Left cardiac atrium (tissue), 4 donors: Measurements from ENCODE around the gene HEBP2. TPM values are rescaled to one million over a fixed set of nuclear protein-coding genes. Genes with fewer than 3 reads are reported as not detected.
"Not testable (repeated sequence)": the region's sequence is repeated elsewhere in the genome, so short reads cannot be mapped to it uniquely, and the experiment has no call there.

Experiments
- ATAC-seq, 2 donors: fragments of 200-7000 bp; cut with Tn5 transposase; one replicate each; pipeline ENCODE4 v1.9.1; 2020; ENCODE audit warnings: mild to moderate bottlenecking in 2 of 2, moderate library complexity in 2 of 2
- DNase-seq: peaks from one replicate; pipeline ENCODE4 v3.0.0-alpha.2; 2020
- intact Hi-C, 2 donors: fragments of 100-400 bp; cut with DNase I; formaldehyde crosslinking; loops; one replicate each; pipeline versions ENCODE4 v1.14.1 to v1.15.1; 2022 to 2023
- total RNA-seq, 2 donors: library from RNA; stranded (reverse); fragmentation: NEBNext Ultra II Directional; extraction: Animal tissue kit (Norgen Biotek cat#: 25700); gene quantifications; one replicate each; pipeline ENCODE4 v1.2.1, GENCODE V29; 2021
- donor health status: DM: no; HTN: yes; CAD: no.
- donor health status: DM: no; HTN: yes; CAD: no; lungs with severe emphysema.
- donor health status: DM: yes; HTN: yes; CAD: no.
- donor health status: Dilated cardiomyopathy.

The HEBP2 gene
- total RNA-seq, 2 donors from 2014 or later, result 84.9 to 111 TPM

DNA sequence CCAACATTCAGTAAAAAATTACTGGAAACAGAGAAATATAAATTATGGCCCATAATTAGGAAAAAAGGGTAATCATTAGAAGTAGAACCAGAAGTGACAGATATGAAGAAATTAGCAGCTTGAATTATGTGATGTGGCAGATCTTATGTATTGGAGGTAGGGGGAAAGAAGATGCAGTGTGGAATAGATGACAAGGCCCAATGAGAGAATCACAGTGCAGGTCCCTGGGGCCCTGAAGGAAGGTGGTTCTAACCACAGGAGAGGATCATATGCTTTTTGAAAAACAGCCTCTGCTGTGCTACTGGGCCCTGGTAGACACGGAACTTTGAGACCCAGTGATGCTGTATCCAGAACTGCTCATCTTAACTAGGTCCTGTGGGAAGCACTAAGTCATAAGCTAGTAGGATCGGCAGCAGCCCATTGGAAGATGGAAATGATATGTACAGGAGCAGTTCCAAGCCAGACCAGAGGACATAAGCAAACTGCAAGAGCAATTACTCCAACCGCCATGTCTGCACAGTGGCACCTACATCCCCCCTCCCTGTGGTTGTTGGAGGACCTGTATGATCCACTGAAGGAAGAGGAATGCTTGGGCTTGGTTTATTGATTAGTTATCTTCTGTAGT lies 14.2 kb downstream of the HEBP2 start:
- DNase-seq (no peak), ATAC-seq (no peak)
- intact Hi-C loops, result no loop called here

DNA sequence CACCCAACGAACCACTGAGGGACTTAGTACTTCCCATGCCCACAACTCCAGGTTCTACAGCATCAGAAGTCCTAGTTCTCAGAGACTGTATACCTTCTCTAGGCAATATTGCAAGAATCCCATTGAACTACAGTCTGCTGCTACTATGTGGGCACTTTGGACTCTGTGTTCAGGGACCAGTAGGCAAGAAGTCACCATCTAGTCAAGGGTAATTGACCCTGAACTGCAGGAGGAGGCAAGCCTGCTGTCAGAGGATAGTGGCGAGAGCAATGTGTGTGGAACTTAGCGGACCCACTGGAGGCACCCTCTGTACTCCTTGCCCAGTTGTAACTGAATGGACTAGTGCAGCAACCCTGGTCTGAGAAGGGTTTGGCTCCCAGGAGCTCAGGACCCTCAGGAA lies 15.7 kb downstream of the HEBP2 start:
- intact Hi-C loops, result loop anchor here in 1 of 2 donors (10.0 kb wide), 1 partner anchor 95 kb away; no protein-coding TSS in a partner anchor
- DNase-seq, result no peak
- ATAC-seq, result no peak

DNA sequence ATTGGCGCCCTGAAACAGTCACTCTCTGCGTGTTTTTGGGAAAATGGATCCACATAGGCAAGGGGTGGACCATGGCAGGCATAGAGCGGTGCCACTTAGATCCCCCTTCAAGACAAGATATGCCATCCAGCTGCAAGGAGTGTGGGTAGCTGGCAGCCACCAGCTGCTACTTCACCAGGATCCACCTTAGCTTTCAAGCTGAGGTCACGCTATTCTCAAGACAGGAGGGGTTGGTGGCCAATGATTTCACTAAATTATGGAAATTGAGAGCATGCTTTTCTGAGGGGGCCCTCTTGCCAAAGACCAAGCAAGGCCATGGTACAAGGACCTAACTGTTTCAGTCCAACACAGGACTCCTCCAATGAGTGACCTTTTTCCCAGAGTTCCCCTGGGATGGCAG lies 16.3 kb downstream of the HEBP2 start:
- intact Hi-C loops, result loop anchor here in 1 of 2 donors (10.0 kb wide), 1 partner anchor 94 kb away; no protein-coding TSS in a partner anchor
- ATAC-seq (no peak), DNase-seq (no peak)

DNA sequence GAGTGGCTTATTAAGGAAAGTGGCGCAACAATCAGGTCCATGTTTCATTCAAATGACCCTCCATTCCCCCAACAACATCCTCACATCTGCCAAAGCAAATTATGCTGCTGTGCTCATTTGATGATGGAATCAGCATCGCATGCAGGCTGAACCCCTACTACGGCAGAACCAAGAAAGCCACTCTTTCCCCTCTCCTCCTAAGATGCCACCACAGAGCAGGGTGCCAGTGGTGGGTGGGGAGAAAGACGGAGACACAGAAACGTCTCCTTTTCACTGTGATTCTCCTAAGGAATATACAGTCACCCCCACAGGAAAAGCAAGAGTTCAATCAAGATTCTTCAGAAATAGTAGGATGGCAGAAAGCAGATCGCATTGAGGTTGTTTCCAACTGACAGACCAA lies 17.1 kb downstream of the HEBP2 start:
- intact Hi-C loops, result loop anchor here in 1 of 2 donors (10.0 kb wide), 1 partner anchor 94 kb away; no protein-coding TSS in a partner anchor
- no peak for DNase-seq
- no peak for ATAC-seq

DNA sequence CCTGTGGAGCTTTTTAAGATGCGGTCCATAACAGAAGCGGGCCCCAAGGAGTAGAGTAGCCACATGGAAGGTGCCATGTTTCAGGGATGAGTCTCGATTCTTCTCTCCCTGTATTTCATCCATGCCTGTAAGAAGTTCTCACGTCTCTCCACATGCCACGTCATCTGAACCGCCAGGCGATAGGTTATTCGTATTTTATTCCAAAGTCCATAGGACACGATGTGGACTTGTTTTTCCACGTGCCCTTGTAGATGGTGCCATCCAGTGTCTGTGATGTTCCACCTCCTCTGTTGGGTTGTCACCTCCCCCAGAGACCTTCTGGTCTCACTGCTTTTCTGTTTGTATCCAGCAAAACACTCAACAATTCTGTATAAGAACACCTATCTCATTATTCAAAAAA lies 17.6 kb downstream of the HEBP2 start:
- no peak for DNase-seq
- intact Hi-C loops, result loop anchor here in 1 of 2 donors (10.0 kb wide), 1 partner anchor 93 kb away; no protein-coding TSS in a partner anchor
- no peak for ATAC-seq

DNA sequence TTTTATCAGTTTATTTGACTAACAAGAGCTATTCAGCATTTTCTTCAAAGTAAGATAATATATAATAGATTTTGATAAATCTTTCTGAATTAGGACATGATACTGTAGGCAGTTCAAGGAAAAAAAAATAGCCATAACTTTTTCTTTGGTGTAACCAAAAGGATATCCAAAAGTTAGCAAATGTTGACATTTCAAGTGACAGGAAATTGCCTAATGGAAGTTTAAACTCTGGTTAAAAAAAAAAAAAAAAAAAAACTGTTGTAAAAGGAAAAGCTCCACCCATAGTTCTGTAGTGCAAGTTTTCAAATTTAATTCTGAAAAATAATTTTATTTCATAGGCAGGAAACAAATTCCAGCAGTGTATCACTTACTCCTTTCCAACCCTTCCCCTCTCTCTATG lies 18.8 kb downstream of the HEBP2 start:
- DNase-seq (no peak), ATAC-seq (no peak)
- intact Hi-C loops, result loop anchor here in 1 of 2 donors (10.0 kb wide), 1 partner anchor 92 kb away; no protein-coding TSS in a partner anchor

DNA sequence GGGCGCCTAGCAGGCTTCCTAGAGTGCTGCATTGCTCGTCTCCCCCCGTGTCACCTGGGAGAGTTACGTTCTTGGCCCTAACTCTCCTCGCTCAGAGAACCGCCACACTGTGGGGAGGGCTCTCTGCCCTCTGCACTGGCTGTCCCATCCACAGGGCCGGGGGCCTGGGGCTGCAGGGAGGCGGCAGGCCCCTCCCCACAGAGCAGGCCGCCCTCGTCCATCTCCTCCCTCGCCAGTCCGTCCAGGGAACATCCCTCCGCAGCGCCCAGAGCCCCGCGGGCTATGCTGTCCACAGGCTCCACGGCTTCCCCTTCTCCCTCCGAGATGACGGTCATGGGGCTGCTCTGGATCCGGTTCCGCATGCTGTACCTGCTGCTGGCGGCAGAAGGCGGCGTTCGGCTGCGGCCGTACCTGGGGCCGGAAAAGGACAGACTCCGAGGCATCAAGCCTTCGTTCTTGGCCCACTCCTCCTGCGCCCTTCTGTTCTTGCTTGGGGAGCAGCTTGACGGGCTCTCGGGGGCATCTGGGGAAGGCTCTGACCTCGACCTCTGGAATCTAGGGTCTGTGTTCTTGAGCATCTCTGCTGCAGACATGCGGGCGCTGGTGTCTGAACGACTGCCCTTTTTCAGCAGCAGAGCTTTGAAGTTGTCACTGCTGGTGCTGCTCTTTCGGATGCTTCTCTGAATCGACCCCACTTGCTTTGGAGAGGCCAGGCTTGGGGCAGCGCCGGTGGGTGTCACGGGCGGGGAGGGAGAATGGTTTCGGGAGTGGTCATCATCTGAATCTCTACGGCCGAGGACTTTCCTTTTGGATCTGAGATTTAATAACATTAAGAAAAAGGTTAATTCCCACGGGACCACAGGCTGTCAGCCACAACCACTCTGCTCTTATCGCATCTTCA lies 20.2 kb downstream of the HEBP2 start:
- ATAC-seq (no peak), DNase-seq (no peak)
- intact Hi-C loops, result loop anchor here in 1 of 2 donors (10.0 kb wide), 1 partner anchor 91 kb away; no protein-coding TSS in a partner anchor

DNA sequence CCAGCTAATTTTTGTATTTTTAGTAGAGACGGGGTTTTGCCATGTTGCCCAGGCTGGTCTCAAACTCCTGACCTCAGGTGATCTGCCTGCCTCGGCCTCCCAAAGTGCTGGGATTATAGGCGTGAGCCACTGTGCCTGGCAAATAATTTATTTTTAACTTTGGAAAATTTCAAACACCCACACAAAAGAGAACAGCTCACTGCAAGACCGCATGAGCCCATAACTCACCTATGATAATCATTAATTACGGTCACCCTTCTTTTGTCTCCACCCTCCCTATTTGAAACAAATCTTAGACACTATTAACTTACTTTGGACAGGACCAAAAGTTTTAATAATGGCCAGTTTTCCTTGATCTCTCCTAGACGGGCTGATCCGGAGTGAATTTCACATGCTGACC lies 21.2 kb downstream of the HEBP2 start:
- not testable (repeated sequence) for DNase-seq, ATAC-seq
- intact Hi-C loops, result loop anchor here (5.0 to 10.0 kb wide), 3 partner anchors 82 to 342 kb away; no protein-coding TSS in a partner anchor

DNA sequence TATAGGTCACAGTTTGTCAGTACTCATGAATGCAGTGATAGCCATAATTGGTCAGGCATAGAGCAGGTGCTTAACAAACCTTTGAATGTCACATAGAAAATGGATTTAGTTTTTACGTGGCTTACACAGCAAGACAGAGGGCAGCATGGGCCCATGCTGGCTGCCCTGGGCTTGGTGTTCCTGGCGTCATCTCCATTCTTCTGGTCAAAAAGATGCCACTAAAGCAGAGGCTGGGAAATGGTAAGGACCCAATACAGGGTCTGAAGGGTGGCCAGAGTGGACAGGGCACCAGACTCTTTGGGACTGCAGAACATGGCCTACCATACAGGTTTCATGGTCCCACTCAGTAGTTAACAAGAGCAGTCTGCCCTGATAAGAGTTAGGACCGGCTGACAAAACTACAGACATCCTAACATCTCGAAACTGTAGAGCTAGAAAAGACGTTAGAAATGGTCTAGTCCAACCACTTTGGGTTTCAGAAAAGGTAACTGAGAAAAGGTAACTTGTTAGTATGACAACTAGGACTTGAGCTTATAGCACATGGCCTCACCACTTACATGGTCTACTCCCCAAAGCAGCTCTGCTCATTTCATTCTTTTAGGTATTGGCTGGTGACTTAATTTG lies 22.6 kb downstream of the HEBP2 start:
- no peak for DNase-seq
- intact Hi-C loops, result loop anchor here (5.0 to 10.0 kb wide), 3 partner anchors 81 to 341 kb away; no protein-coding TSS in a partner anchor
- ATAC-seq, result no peak

DNA sequence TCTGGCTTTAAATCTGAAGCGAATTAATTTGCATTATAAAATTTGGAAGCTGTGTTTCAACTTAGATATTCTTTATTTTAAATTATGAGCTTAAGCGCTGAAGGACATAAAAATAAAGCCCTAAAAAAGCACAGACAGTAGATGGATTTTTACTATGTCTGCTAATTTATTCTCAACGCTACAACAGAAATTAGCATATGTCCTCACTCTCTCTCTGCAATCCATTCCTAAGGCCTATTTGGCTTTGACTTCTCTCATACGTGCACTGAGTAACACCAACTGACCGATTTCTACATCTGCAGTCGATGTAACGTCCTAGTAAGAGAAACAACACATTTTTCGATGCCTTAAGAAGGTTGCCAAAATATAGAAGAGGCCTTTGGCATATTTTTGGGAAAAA lies 23.7 kb downstream of the HEBP2 start:
- intact Hi-C loops, result loop anchor here (5.0 to 10.0 kb wide), 3 partner anchors 80 to 340 kb away; no protein-coding TSS in a partner anchor
- DNase-seq (no peak), ATAC-seq (no peak)

DNA sequence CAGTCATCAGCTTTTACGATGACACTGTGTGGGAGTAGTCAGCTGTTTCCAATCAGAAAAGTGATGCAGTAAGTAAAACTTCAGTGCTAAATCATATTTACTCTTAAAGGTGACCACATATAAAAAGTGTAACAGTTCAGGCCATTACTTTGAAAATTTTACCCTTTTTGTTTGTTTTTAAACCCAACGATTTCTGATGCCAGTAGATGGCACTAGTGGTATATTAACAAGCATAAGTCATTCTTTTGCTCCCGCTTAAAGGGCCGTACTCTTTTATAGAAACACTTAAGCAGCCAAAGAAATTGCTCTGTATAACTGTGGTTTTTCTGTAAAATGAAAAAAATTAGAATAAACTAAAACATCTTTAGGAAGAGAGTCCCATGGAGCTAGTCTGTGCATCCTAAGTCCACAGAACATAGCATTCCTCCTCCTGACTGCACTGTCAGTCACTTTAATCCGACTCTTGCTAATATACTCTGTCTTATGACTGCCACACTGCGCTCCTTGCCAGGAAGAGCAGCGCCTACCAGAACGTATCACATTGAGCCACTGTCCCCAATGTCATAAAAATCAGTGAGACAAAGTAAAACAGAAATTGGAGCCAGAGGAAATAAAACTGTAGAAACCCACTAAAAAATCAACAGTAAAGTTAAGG lies 25.0 kb downstream of the HEBP2 start:
- intact Hi-C loops, result loop anchor here (5.0 to 10.0 kb wide), 3 partner anchors 78 to 338 kb away; no protein-coding TSS in a partner anchor
- peak; percentile 32 to 40 for ATAC-seq
- DNase-seq, result no peak

DNA sequence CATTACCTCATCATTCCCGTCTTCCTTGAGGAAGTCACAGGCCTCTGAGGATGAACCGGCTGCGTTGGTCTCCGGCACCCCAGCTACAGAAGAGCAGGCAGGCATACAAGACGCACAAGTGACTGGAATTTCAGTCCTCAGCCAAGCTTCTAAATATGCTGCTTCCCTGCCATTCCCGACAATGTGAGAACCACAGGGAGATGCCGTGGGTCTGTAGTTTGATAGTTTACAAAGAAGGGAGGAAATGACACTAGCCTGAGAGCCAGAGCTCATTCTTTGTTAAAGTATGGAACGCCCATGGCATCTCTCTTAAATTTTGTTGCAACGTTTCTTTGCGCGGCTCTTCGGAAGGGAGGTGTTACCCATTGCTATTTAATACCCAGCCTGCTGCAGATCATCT lies 25.7 kb downstream of the HEBP2 start:
- ATAC-seq, result no peak
- DNase-seq, result no peak
- intact Hi-C loops, result loop anchor here (1.0 to 10.0 kb wide), 6 partner anchors 55 to 338 kb away; no protein-coding TSS in a partner anchor

DNA sequence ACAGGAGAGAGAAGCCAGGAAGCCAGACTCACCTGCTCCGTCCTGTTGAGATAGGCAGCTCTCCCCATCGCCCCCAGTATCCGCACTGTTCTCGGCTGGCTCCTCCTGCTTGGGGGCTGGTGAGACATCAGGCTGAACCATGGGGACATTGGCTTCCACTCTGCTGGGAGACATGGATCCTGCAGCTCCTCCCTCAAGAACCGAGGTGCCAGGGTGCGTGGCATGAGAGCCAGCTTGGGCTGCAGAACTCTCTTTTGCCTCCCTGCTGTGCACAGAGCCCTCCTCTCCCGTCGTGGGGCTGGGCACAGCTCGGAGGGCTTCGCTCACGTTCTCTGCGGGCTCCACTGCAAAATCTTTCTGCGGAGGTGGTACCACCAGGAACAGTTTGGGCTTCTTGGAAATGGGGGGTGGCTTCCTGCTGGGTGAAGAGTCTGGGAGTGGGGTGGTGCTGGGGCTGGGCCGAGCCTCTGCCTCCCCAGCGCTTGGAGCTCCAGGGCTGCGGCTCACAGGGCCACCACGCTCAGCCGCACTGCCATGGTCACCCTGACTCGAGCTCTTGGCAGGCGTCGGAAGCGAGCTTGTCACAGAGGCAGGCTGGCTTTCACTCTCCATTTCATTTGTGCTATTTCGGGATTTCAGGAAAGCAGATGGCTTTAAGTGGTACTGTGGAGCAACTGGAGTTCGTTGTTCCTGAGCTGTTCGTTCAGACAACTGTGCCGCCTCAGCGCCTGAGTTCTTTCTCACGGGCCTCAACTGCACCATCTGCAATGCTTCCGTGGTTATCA lies 26.5 kb downstream of the HEBP2 start:
- ATAC-seq (peak; percentile 76 to 82), DNase-seq (no peak)
- intact Hi-C loops, result loop anchor here (1.0 to 10.0 kb wide), 3 partner anchors 54 to 159 kb away; no protein-coding TSS in a partner anchor

DNA sequence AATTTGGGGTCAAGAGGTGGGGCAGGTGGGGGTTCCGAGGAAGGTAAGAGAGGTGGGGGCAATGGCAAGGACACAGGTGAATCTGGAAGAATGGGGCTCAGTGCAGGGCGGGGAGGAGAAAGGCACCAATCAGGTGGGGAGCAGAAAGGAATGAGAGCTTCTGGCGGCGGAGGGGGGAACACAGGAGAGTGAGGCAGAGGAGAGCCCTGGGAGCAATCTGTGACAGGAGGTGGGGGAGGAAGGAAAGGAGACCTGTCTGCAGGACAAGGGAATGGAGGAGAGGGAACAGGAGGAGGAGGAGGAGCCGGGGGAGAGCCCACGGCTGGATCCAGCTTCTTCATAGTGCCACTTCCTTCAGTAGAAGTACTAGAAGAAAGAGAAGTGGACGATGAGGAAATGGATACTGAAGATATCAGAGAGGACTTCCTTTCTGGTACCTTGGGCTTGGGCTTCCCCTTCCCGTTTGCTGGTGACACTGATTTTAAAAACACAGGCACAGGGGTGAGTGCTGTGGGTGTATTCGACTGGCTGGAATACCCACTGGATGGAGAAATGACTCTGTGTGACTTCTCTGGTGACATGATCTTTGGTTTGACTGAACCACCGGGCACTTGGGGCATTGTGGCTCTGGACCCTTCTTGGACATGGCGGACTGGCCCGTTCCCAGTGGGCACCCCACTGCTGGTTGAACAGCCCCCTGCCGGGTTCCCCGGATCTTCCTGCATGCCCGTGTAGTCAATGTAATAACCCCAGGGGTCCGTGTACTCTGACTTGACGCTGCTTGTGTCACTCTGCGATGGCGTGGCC lies 27.4 kb downstream of the HEBP2 start:
- DNase-seq, result no peak
- ATAC-seq, result peak in 1 of 2 donors; percentile 10
- intact Hi-C loops, result loop anchor here (10.0 kb wide), 2 partner anchors 53 to 153 kb away; no protein-coding TSS in a partner anchor

DNA sequence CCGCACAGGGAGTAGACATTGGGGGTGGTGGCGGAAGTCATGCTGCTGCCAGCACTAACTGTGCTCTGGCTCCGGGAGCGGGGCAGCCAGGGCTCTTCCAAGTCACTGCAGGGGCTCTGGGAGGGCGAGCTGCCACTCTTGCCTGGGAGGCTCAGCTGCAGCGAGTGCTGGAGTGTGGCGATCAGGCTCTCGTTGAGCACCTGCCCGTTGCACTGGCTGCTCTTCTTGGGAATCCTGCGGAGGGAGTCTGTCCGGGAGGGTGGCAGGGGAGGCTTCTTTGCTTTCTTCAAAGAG lies 28.0 kb downstream of the HEBP2 start:
- intact Hi-C loops, result loop anchor here (10.0 kb wide), 2 partner anchors 53 to 153 kb away; no protein-coding TSS in a partner anchor
- no peak for ATAC-seq
- DNase-seq, result no peak

DNA sequence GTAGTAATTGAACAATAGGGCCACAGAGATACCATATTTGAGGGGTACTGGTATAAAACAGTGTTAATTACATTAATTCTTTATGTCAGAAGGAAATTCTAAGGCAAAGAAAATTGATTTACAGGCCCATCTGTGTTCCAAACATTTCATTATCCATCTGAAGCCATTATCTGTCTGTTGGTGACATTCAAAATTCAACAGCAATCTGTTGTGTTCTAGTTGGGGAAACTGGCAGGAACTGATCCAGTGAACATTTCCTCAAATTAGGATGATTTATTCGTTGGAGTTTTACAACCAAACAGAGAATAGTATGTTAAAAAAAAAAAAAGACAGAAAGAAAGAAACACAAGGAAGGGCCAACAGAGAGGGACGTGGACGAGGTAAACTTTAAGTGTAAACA lies 30.1 kb downstream of the HEBP2 start:
- intact Hi-C loops, result loop anchor here (10.0 kb wide), 2 partner anchors 51 to 151 kb away; no protein-coding TSS in a partner anchor
- DNase-seq (no peak), ATAC-seq (no peak)

DNA sequence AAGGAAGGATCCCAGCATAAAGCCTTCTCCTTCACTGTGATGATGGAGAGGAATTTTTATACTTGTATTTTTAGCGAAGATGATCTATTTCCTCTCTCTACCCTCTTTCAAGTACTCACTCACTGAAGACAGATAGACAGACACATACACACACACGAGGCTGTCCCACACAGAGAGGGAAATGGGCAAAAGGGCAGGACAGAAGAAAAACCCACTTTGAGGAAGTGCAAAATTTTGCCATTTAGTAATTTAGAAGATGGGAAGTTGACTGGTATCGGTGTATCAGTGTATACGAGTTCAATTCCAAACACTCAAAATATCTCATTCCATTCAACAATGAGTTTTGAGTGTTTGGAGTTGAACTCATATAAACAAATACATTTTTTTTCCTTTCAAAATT lies 30.9 kb downstream of the HEBP2 start:
- intact Hi-C loops, result loop anchor here (10.0 kb wide), 2 partner anchors 50 to 150 kb away; no protein-coding TSS in a partner anchor
- DNase-seq (no peak), ATAC-seq (no peak)
